HCEC 1CT (cell line): Measurements from ENCODE around the gene TBXT.

Experiments used
- DNase-seq: peaks from one replicate; pipeline ENCODE4 v3.0.0-alpha.2; 2017

The TBXT gene

DNA sequence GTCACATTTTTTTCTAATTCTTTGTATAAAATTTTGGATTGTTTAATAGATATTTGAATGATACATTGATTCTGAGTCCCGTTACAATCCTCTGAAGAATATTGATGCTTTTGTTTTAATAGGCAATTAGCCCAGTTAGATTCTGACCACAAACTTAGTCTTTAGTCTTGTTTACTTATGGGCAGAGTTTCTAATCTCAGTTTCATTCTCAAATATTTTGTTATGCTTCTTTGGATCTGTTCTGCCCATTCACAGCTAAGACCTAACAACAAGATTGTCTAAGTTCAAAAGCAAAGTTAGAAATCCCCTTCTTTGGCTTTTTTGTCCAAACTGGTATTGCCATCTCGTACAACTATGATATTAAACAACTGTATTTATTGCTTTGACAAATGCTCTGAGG is 58.0 kb downstream of the TBXT start:
- no peak for DNase-seq
